Mucosa of rectum (tissue), 2 donors: ENCODE measurements around the gene GTF2A1L.
A peak's percentile ranks its signal among the peaks of the same experiment; 100 is the strongest.

Source experiments
- H3K27ac ChIP-seq, 2 donors: one replicate each; pipeline ENCODE4 v1.7.0; 2013; ENCODE audit warnings: inconsistent platforms in 2 of 2, low read depth in 2 of 2, low read length in 2 of 2
- H3K27me3 ChIP-seq, 2 donors: one replicate each; pipeline ENCODE4 v1.7.0; 2013; ENCODE audit warnings: low read length in 2 of 2; ENCODE audit not compliant: control insufficient read depth in 2 of 2, insufficient read depth in 2 of 2
- H3K36me3 ChIP-seq, 2 donors: one replicate each; pipeline ENCODE4 v1.7.0; 2013; ENCODE audit warnings: low read length in 2 of 2; ENCODE audit not compliant: control insufficient read depth in 2 of 2, insufficient read depth in 2 of 2
- H3K4me1 ChIP-seq, 2 donors: one replicate each; pipeline ENCODE4 v1.7.0; 2013; ENCODE audit warnings: low read length in 2 of 2, mild to moderate bottlenecking in 1 of 2; ENCODE audit not compliant: control insufficient read depth in 2 of 2, insufficient read depth in 2 of 2
- H3K4me3 ChIP-seq, 2 donors: one replicate each; pipeline ENCODE4 v1.7.0; 2013; ENCODE audit warnings: low read length in 2 of 2
- H3K9ac ChIP-seq, 2 donors: one replicate each; pipeline ENCODE4 v1.7.0; 2013; ENCODE audit warnings: low read length in 2 of 2, low read depth in 1 of 2, mild to moderate bottlenecking in 1 of 2
- H3K9me3 ChIP-seq, 2 donors: one replicate each; pipeline ENCODE4 v1.7.0; 2013; ENCODE audit warnings: low read length in 2 of 2; ENCODE audit not compliant: control insufficient read depth in 2 of 2
- donor health status: healthy.
- donor health status: Normal muscosa, but diverticular disease.

Gene GTF2A1L

DNA sequence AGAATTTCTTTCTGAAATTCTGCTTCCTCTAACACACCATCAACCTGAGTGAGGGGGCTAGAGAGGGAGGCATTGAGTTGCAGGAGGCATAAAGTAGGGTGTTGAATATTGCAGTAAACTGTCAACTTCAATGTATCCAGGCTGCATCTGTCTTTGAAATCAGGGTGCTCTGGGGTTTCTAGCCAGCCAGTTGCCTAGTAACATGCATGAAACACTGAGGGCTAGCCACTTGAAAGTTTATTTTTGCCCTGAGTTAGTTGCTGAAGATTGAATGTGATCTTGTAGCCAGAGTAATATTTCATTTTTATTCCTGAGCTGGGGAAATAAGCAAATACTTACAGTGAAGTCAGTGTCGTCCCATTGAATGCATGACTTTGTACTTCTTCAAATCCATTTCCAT, 96.0 kb downstream of the GTF2A1L start:
- Histone ChIP-seq H3K4me3 (no peak overlapping the region), H3K36me3 (no peaks in the 10 kb centered on the region), H3K27ac (no peak overlapping the region), H3K4me1 (peaks cover 3 to 11% of the 10 kb centered on the region in 2 donors), H3K9me3 (no peaks in the 10 kb centered on the region), H3K27me3 (no peaks in the 10 kb centered on the region), H3K9ac (no peak overlapping the region)

DNA sequence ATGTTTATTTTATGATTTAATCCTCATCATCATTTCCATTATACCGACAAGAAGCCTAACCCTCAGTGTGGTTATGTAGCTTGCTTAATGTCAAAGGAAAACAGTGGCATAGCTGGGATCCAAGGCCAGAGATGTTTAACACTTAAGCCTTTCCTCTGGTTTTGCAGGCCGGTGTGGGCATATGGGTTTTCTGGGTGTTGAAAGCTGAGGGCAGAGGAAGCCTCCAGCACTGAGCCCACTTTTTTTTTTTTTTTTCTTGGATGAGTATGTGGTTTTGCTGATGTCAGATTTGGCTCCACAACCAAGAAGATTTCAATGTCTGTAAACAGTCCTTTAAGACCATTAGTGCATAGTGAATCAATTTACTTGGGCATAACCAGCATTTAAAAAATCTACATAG, 96.6 kb downstream of the GTF2A1L start:
- Histone ChIP-seq H3K36me3 (no peaks in the 10 kb centered on the region), H3K9me3 (no peaks in the 10 kb centered on the region), H3K4me3 (no peak overlapping the region), H3K4me1 (peaks cover 3 to 11% of the 10 kb centered on the region in 2 donors), H3K27ac (no peak overlapping the region), H3K9ac (no peak overlapping the region), H3K27me3 (no peaks in the 10 kb centered on the region)

DNA sequence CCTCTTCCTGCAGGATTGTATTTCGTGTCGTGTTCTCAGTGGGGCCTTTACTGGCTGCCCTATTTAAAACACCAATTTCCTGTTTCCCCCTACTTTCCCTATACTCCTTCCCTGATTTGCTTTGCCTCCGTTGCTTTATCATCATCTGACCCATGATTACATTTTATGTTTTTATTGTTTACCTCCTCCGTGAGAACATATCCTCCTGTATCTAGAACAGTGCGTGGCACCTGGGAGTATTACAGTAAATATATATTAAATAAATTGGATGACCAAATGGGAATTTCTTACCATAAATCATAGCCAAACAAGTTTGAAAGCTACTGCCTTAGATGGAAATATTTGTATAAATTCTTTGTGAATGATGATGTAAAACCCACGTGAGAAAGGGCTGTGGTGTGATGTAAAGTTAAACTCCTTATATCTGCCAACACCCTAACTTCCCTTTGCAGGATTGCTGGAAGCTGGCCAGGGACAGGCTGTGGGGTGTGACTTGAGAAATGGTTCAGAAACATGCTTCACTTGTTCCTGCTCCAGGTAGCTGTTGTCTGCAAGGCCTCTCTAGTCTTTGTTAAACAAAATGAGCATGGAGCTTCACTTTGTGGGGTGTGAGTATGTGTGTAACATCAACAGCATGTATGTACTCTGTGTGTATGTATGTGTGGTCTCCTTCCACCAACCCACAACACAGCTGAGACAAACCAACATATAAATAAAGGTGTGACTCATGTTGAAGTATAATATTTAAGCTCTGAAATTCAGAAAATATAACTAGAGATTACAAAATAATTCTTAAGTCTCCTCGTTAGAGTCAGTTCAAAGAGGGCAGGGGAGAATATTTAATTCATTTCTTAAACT, 97.6 kb downstream of the GTF2A1L start:
- H3K4me3 ChIP-seq, result no peak overlapping the region
- no peaks in the 10 kb centered on the region for H3K36me3 ChIP-seq
- H3K4me1 ChIP-seq, result peaks cover 3 to 11% of the 10 kb centered on the region in 2 donors
- H3K27me3 ChIP-seq, result no peaks in the 10 kb centered on the region
- H3K9me3 ChIP-seq, result no peaks in the 10 kb centered on the region
- H3K9ac ChIP-seq, result no peak overlapping the region
- peak overlapping the region in 1 of 2 donors; percentile 48 for H3K27ac ChIP-seq

DNA sequence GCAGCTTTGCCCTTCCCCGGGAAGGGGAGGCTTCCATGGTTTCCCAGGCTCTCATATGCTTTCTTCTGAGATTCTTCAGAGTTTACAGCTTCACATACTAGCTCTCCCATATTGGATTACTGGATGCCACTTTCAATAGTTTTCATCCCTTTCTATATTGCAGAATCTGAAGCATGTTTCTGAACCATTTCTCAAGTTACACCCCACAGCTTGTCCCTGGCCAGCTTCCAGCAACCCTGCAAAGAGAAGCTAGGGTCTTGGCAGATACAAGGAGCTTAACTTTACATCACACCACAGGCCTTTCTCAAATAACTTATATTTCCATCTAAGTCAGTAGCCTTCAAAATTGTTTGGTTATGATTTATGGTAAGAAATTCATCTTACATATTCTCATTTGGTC, 98.3 kb downstream of the GTF2A1L start:
- no peaks in the 10 kb centered on the region for H3K27me3 ChIP-seq
- H3K36me3 ChIP-seq, result no peaks in the 10 kb centered on the region
- H3K27ac ChIP-seq, result peak overlapping the region in 1 of 2 donors; percentile 48
- no peak overlapping the region for H3K9ac ChIP-seq
- no peak overlapping the region for H3K4me3 ChIP-seq
- H3K9me3 ChIP-seq, result no peaks in the 10 kb centered on the region
- H3K4me1 ChIP-seq, result peaks cover 3 to 11% of the 10 kb centered on the region in 2 donors

DNA sequence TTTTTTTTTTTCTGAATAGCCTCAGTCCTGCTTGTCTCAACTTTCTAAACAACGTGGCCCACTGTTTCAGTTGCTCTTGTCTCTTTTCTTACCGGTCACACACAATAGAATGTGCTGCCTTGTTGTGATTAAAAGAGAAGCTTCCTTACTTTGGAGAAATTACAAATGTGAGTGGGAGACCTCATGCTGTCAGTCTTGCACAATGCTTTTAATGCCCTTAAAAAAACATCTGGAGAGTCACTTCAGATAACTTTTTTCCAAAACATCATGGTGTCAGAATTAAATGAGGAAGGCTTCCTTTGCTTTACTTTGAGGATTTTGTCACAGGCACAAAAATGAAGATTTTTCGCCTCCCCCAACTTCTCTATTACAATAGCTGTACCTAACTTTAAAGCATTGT, 100.2 kb downstream of the GTF2A1L start:
- H3K4me1 ChIP-seq, result peaks cover 3 to 11% of the 10 kb centered on the region in 2 donors
- no peak overlapping the region for H3K9ac ChIP-seq
- H3K9me3 ChIP-seq, result no peaks in the 10 kb centered on the region
- H3K27me3 ChIP-seq, result no peaks in the 10 kb centered on the region
- no peaks in the 10 kb centered on the region for H3K36me3 ChIP-seq
- no peak overlapping the region for H3K4me3 ChIP-seq
- H3K27ac ChIP-seq, result no peak overlapping the region

DNA sequence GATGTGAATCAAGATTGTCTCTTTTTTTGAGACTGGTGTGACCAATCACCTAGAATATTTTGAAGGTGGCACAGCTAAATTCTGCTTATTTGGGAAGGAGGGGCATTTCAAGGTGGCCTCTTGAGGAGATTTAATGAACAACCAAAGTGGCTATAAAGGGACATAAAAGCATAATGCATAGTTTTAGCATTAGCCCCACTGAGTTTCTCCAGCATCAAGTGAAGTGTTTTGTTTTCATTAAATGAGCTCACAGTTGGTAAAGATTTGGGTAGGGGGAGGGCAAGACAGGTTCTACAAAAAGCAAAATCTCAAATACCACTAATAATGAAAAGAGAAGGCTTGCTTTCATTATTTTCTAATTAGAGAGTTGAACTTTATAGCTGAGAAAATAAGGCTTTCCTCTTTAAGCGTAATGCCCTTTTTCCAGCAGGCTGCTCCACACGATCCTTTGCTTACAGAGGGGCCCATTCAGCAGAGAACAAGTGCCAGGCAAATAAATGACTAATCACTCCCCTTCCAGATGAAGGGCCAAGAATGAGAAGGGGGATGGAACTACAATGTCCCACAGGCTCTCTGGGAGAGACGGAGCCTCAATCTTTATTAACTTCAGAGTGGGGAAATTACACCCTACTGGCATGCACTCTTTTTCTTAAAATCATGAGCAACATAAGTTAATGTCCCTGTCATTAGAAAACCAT, 102.0 kb downstream of the GTF2A1L start:
- Histone ChIP-seq H3K9me3 (no peaks in the 10 kb centered on the region), H3K9ac (no peak overlapping the region), H3K4me3 (no peak overlapping the region), H3K4me1 (peaks cover 3 to 10% of the 10 kb centered on the region in 2 donors), H3K27me3 (no peaks in the 10 kb centered on the region), H3K27ac (no peak overlapping the region), H3K36me3 (no peaks in the 10 kb centered on the region)

DNA sequence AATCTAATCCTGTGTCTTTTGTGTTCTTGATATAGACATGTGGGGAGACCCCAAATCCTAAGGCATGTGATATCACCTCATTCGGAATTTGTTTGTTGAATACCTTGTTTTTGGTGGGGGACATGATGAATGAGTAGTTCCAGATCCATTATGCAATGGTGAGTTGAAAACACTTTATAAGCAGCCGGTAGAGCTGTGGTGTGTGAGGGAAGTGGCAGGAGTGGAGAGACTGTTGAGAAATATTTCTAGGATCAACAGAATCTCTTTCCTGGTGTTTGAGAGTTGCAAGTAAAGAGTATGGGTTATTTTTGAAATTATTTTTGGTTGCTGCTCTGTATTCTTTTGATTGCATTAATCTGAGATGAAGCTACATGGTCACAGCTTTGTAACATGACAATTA, 103.5 kb downstream of the GTF2A1L start:
- Histone ChIP-seq H3K9ac (no peak overlapping the region), H3K27me3 (no peaks in the 10 kb centered on the region), H3K27ac (no peak overlapping the region), H3K36me3 (no peaks in the 10 kb centered on the region), H3K4me3 (no peak overlapping the region), H3K4me1 (no peaks in the 10 kb centered on the region), H3K9me3 (no peaks in the 10 kb centered on the region)

DNA sequence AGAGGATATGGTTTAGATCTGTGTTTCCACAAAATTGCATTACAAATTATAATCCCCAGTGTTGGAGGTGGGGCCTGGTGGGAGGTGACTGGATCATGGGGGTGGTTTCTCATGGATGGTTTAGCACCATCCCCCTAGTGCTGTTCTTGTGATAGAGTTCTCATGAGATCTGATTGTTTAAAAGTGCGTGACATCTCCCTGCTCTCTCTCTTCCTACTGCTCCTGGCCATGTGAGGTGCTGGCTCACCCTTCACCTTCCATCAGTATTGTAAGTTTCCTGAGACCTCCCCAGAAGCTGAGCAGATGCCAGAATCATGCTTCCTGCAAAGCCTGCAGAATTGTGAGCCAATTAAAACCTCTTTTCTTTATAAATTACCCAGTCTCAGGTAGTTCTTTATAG, 104.7 kb downstream of the GTF2A1L start:
- no peaks in the 10 kb centered on the region for H3K27me3 ChIP-seq
- H3K9me3 ChIP-seq, result no peaks in the 10 kb centered on the region
- no peaks in the 10 kb centered on the region for H3K36me3 ChIP-seq
- no peak overlapping the region for H3K4me3 ChIP-seq
- H3K4me1 ChIP-seq, result no peaks in the 10 kb centered on the region
- no peak overlapping the region for H3K9ac ChIP-seq
- no peak overlapping the region for H3K27ac ChIP-seq

DNA sequence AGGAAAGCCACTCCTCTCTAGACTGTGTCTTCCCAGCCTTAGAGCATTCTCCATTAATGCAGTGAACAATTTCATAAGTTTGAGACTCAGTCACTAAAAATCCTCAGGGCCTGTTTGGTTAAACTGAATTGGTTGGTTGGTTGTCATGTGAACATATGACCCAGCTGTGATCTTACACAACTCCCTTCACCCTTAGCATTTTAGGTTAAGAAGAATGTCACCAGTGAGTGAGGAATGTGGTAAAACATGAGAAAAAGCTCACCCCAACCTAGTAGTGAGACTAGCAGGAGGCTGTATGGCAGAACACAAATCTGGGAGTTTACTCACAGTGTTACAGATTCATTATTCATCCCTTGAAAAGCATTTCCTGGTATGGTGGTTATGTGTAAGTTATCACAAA, 105.5 kb downstream of the GTF2A1L start:
- H3K27me3 ChIP-seq, result no peaks in the 10 kb centered on the region
- no peaks in the 10 kb centered on the region for H3K9me3 ChIP-seq
- no peak overlapping the region for H3K27ac ChIP-seq
- H3K9ac ChIP-seq, result no peak overlapping the region
- H3K36me3 ChIP-seq, result no peaks in the 10 kb centered on the region
- no peaks in the 10 kb centered on the region for H3K4me1 ChIP-seq
- no peak overlapping the region for H3K4me3 ChIP-seq

DNA sequence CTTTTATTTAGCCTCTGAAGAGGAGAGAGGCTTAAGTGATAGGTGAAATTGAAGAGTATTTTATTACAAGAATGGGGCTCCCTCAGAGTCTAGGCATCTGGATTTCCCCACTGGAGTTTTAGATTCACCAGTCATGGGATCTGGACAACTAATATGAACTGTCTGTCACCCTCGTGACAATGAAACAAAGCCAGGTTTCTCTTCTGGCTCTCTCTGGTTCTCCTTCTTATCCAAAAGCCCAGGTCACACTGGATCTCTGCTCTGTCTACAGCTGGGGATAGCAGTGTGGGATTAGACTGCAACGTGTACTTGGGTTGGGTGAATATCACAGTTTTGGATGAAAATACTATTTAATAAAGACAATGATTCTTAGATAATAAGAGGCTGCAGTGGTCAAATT, 106.6 kb downstream of the GTF2A1L start:
- Histone ChIP-seq H3K9ac (no peak overlapping the region), H3K4me3 (no peak overlapping the region), H3K27me3 (no peaks in the 10 kb centered on the region), H3K9me3 (no peaks in the 10 kb centered on the region), H3K36me3 (no peaks in the 10 kb centered on the region), H3K4me1 (no peaks in the 10 kb centered on the region), H3K27ac (no peak overlapping the region)
